SJSA1 (cell line): ENCODE data around the gene SMC5. TPM values are rescaled to one million over a fixed set of nuclear protein-coding genes. Genes with fewer than 3 reads are reported as not detected.
"Not testable (repeated sequence)": the region's sequence is repeated elsewhere in the genome, so short reads cannot be mapped to it uniquely, and the experiment has no call there.

Source experiments
- DNase-seq, 2 experiments: peaks; one replicate each; pipeline ENCODE4 v3.0.0-alpha.2; 2015 to 2020; ENCODE audit warnings: low spot score in 2 of 2, low read depth in 1 of 2
- H3K27ac ChIP-seq: fragments of 250-450 bp; sonication (Bioruptor Pico); 2 replicates; pipeline ENCODE4 v1.5.1; 2020; ENCODE audit warnings: mild to moderate bottlenecking, moderate library complexity
- H3K27me3 ChIP-seq: fragments of 250-450 bp; sonication (Bioruptor Pico); replicated peaks from 2 replicates; pipeline ENCODE4 v1.5.1; 2020; ENCODE audit warnings: mild to moderate bottlenecking, moderate library complexity
- H3K36me3 ChIP-seq: fragments of 250-450 bp; sonication (Bioruptor Pico); 2 replicates; pipeline ENCODE4 v1.5.1; 2020; ENCODE audit warnings: mild to moderate bottlenecking
- H3K4me1 ChIP-seq: fragments of 250-450 bp; sonication (Bioruptor Pico); replicated peaks from 2 replicates; pipeline ENCODE4 v1.6.1; 2021; ENCODE audit warnings: mild to moderate bottlenecking
- H3K4me3 ChIP-seq: fragments of 250-450 bp; sonication (Bioruptor Pico); 2 replicates; pipeline ENCODE4 v1.5.1; 2020; ENCODE audit warnings: mild to moderate bottlenecking
- H3K9me3 ChIP-seq: fragments of 250-450 bp; sonication (Bioruptor Pico); replicated peaks from 2 replicates; pipeline ENCODE4 v1.5.1; 2020; ENCODE audit warnings: mild to moderate bottlenecking
- total RNA-seq: library from RNA; depleted of rRNA; stranded (reverse); fragments of >200 nt; shearing (Covaris generic); gene quantifications from 2 replicates; pipeline ENCODE4 v1.2.3, GENCODE V29; 2014

Gene SMC5
- total RNA-seq, 1 experiment from 2014 or later = 30.2 TPM

- H3K27ac ChIP-seq = no peak overlapping the region
- peak in 1 of 2 experiments; percentile 47 for DNase-seq
- H3K4me1 ChIP-seq = peaks cover 14% of the 10 kb centered on the region
- H3K36me3 ChIP-seq = no peaks in the 10 kb centered on the region
- no peak overlapping the region for H3K4me3 ChIP-seq
- no peaks in the 10 kb centered on the region for H3K9me3 ChIP-seq
- no peaks in the 10 kb centered on the region for H3K27me3 ChIP-seq
These were observed 132.2 kb downstream of the SMC5 start for GRCh38 chr9:70390933-70391341.

DNA sequence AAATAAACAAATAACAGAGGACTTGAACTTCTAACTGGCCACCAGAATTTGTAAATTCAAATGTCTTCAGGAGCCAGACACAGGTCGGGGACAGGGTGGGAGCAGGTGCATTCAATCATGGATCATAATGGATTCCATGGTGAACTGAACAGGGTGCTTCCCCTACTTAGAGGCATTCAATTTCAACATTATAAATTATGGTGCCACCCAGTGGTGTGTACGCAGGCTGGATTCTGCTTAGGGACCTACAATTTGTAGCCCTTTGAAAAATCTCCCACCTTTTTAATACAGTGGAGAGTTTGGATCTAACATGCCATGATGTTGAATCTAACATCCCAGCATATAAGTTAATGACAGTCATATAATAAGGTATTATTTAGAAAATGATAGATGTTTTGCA lies 133.4 kb downstream of the SMC5 start:
- Histone ChIP-seq H3K36me3 (no peaks in the 10 kb centered on the region), H3K4me1 (peaks cover 14% of the 10 kb centered on the region), H3K4me3 (no peak overlapping the region), H3K9me3 (no peaks in the 10 kb centered on the region), H3K27me3 (no peaks in the 10 kb centered on the region), H3K27ac (no peak overlapping the region)
- DNase-seq = no peak

DNA sequence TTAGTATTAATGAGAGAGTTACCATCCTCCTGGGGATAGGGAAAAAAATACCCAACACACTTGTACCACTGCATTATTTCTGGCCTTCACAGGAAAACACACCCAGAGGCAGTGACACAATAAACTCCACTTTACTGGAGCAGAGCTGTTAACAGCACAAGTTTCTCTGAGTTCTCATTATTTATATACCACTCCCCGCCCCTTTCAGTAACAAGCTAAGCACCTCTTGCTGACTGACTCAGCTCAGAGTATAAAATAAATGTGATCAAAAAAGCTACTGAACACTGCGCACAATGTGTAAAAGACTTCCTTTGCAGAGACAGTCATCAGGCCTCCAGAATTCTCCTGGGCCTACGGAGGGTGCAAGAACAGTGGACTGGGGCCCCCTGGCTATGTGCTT lies 134.1 kb downstream of the SMC5 start:
- Histone ChIP-seq H3K4me1 (peaks cover 14% of the 10 kb centered on the region), H3K36me3 (no peaks in the 10 kb centered on the region), H3K4me3 (no peak overlapping the region), H3K27me3 (no peaks in the 10 kb centered on the region), H3K9me3 (no peaks in the 10 kb centered on the region), H3K27ac (no peak overlapping the region)
- DNase-seq = no peak

DNA sequence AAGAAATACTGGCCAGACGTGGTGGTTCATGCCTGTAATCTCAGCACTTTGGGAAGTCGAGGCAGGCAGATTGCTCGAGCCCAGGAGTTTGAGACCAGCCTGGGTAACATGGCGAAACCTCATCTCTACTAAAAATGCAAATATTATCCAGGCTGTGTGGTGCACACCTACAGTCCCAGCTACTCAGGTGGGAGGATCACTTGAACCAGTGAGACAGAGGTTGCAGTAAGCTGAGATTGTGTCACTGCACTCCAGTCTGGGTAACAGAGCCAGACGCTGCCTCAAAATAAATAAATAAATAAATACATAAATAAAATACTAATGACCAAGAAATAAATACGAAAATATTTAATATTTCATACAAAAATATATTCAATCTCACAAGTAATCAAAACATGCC lies 136.9 kb downstream of the SMC5 start:
- DNase-seq = no peak
- H3K9me3 ChIP-seq = no peaks in the 10 kb centered on the region

GRCh38 chr9:70398145-70398556 lies 139.4 kb downstream of the SMC5 start:
- no peak for DNase-seq
- Histone ChIP-seq H3K4me1 (no peaks in the 10 kb centered on the region), H3K27ac (no peak overlapping the region), H3K4me3 (no peak overlapping the region), H3K36me3 (no peaks in the 10 kb centered on the region), H3K9me3 (no peaks in the 10 kb centered on the region), H3K27me3 (no peaks in the 10 kb centered on the region)

More for the DNA sequence above, 136.9 kb downstream of the SMC5 start:
- peaks cover 6% of the 10 kb centered on the region for H3K4me1 ChIP-seq
- H3K27me3 ChIP-seq = no peaks in the 10 kb centered on the region
- H3K36me3 ChIP-seq = no peaks in the 10 kb centered on the region
- H3K27ac ChIP-seq = no peak overlapping the region
- H3K4me3 ChIP-seq = no peak overlapping the region

- no peaks in the 10 kb centered on the region for H3K4me1 ChIP-seq
- H3K9me3 ChIP-seq = no peaks in the 10 kb centered on the region
- H3K4me3 ChIP-seq = no peak overlapping the region
- H3K36me3 ChIP-seq = no peaks in the 10 kb centered on the region
- H3K27ac ChIP-seq = no peak overlapping the region
- DNase-seq = no peak
- no peaks in the 10 kb centered on the region for H3K27me3 ChIP-seq
These were observed 140.4 kb downstream of the SMC5 start for GRCh38 chr9:70399141-70399540.

DNA sequence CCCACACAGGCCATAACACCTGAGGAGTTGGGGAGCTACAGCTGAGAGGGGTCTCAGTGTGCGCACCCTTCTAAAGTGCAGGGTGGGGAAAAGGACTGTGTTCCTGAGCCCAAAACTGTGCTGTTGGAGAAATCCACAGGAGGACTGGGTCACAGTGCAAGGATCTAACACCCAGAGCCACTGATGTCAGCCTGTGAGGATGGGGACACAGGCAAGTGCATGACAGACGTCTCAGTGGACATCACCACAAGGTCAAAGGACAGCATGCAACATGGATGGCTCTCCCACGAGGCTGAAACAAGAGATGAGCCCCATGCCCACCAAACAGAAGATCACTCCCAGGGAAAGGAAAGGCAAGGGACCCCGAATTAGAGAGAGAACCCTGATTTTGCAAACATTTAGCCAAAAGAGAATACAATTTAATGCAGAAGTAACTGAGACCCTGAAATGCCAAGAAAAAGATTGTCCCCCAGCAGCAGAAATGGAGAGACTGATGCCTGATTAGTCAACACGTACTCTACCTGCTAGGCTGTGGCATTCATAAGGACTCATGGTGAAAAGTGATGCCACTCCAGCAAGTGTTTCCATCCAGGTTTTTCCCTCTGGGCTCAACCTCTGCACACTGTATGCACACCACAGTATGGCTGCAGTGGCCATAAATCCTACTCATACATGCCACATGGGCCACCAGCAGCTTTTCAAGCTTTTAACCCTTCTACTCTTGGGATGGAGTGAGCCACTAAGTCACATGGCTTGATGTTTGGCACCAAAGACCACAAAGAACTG lies 141.5 kb downstream of the SMC5 start:
- DNase-seq = no peak
- H3K36me3 ChIP-seq = no peaks in the 10 kb centered on the region
- H3K4me3 ChIP-seq = no peak overlapping the region
- peaks cover 2% of the 10 kb centered on the region for H3K4me1 ChIP-seq
- H3K9me3 ChIP-seq = no peaks in the 10 kb centered on the region
- no peaks in the 10 kb centered on the region for H3K27me3 ChIP-seq
- no peak overlapping the region for H3K27ac ChIP-seq

DNA sequence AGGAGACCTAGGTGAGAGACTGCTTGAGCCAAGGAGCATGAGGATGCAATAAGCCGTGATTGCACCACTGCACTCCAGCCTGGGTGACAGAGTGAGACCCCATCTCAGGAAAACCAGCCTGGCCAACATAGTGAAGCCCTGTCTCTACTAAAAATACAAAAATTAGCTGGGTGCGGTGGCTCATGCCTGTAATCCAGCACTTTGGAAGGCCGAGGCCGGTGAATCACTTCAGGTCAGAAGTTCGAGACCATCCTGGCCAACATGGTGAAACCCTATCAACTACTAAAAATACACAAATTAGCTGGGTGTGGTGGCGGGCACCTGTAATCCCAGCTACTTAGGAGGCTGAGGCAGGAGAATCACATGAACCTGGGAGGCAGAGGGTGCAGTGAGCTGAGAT lies 142.5 kb downstream of the SMC5 start:
- not testable (repeated sequence) for H3K4me3 ChIP-seq, H3K27me3 ChIP-seq, H3K9me3 ChIP-seq, H3K36me3 ChIP-seq, H3K27ac ChIP-seq, DNase-seq
- peaks cover 11% of the 10 kb centered on the region for H3K4me1 ChIP-seq

- no peak overlapping the region for H3K4me3 ChIP-seq
- DNase-seq = no peak
- H3K36me3 ChIP-seq = no peaks in the 10 kb centered on the region
- no peaks in the 10 kb centered on the region for H3K27me3 ChIP-seq
- H3K27ac ChIP-seq = no peak overlapping the region
- no peaks in the 10 kb centered on the region for H3K9me3 ChIP-seq
- H3K4me1 ChIP-seq = peaks cover 21% of the 10 kb centered on the region
These were observed 143.4 kb downstream of the SMC5 start for GRCh38 chr9:70402213-70402612.

GRCh38 chr9:70403166-70403565 lies 144.4 kb downstream of the SMC5 start:
- Histone ChIP-seq H3K27me3 (no peaks in the 10 kb centered on the region), H3K9me3 (no peaks in the 10 kb centered on the region), H3K4me3 (no peak overlapping the region), H3K4me1 (peaks cover 31% of the 10 kb centered on the region), H3K36me3 (no peaks in the 10 kb centered on the region), H3K27ac (no peak overlapping the region)
- DNase-seq = no peak

GRCh38 chr9:70403618-70404025 lies 144.8 kb downstream of the SMC5 start:
- no peak overlapping the region for H3K4me3 ChIP-seq
- H3K36me3 ChIP-seq = no peaks in the 10 kb centered on the region
- no peaks in the 10 kb centered on the region for H3K9me3 ChIP-seq
- peaks cover 35% of the 10 kb centered on the region for H3K4me1 ChIP-seq
- no peak overlapping the region for H3K27ac ChIP-seq
- H3K27me3 ChIP-seq = no peaks in the 10 kb centered on the region
- DNase-seq = no peak

DNA sequence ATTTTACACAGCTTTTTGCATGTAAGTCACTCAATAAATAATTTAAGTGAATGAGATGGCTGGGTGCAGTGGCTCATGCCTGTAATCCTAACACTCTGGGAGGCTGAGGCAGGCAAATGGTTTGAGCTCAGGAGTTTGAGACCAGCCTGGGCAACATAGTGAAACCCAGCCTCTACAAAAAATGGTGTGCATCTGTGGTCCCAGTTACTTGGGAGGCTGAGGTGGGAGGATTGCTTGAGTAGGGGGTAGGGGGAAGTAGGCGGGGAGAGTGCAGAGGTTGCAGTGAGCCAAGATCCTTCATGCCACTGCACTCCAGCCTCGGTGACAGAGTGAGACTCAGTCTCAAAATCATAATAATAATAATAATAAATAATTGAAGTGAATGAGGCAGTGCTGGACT lies 145.5 kb downstream of the SMC5 start:
- no peaks in the 10 kb centered on the region for H3K9me3 ChIP-seq
- peaks cover 35% of the 10 kb centered on the region for H3K4me1 ChIP-seq
- no peaks in the 10 kb centered on the region for H3K27me3 ChIP-seq
- H3K36me3 ChIP-seq = no peaks in the 10 kb centered on the region
- no peak overlapping the region for H3K4me3 ChIP-seq
- no peak overlapping the region for H3K27ac ChIP-seq
- no peak for DNase-seq
